Measurements from ENCODE around the gene MRPL10.

MRPL10 gene

GRCh38 chr17:47853616-47854015 lies 22.3 kb upstream of the MRPL10 start:
- ChIA-PET POLR2A (no interaction called here), CTCF (interaction anchor here (0.8 to 32.3 kb wide), 4 partner anchors 9 to 33 kb away, joined by 5 to 1547 read pairs (median 106); partner anchors contain the start of genes SCRN2 and SP2)
- TF ChIP-seq, protein P1, sequence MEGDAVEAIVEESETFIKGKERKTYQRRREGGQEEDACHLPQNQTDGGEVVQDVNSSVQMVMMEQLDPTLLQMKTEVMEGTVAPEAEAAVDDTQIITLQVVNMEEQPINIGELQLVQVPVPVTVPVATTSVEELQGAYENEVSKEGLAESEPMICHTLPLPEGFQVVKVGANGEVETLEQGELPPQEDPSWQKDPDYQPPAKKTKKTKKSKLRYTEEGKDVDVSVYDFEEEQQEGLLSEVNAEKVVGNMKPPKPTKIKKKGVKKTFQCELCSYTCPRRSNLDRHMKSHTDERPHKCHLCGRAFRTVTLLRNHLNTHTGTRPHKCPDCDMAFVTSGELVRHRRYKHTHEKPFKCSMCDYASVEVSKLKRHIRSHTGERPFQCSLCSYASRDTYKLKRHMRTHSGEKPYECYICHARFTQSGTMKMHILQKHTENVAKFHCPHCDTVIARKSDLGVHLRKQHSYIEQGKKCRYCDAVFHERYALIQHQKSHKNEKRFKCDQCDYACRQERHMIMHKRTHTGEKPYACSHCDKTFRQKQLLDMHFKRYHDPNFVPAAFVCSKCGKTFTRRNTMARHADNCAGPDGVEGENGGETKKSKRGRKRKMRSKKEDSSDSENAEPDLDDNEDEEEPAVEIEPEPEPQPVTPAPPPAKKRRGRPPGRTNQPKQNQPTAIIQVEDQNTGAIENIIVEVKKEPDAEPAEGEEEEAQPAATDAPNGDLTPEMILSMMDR (IDR thresholded peaks at IDR 0.05; ENCODE audit: insufficient read depth, low read length, missing control alignments) = no peak
- DNase-seq (ENCODE audit: low read depth, low spot score) = no peak
- H3K4me3 ChIP-seq (ENCODE audit: low read depth, low read length) = no peak overlapping the region

DNA sequence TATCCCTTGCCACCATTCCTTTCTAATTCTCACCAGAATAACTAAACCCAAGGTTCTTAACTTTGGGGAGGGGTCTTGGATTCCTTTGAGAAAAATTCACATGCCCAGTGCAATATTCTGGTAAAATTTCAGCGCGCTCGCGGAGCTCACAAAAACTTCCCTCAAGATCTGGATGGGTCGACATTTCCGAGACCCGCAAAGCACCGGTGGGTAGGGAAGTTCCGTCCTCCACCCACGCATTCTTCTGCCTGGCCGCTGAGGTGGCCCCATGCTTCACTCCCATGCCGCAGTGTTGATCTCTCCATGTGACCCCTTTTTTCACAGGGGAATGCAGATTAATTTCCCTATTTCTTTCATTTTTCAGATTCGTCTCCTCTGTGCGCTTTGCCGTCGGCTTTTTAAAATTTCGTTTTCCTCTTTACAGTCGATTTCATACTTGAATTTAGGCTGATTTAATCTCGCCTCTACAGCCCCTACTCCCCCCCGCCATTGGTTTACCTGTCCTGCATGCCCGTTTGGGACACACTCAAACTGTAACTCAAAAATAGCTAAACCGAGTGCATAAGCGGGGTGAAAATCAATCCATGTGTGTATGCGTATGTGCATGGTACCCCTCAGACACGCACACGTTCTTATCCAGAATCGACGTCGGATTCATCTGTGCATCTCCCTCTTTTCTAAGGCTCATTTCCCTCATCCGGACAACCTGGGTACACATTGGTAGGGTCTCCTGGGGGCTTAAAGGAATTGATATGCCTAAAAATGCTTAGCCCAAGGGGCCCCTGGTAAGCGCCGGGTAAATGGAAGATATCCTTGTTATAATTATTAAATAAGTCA lies 21.0 kb upstream of the MRPL10 start:
- ChIA-PET POLR2A (no interaction called here), CTCF (interaction anchor here (1.0 to 32.3 kb wide), 6 partner anchors 10 to 166 kb away, joined by 3 to 1547 read pairs (median 4); partner anchors contain the start of genes SCRN2 and SP2)
- H3K4me3 ChIP-seq (ENCODE audit: low read depth, low read length) = no peak overlapping the region
- TF ChIP-seq, protein P1 (IDR thresholded peaks at IDR 0.05; ENCODE audit: insufficient read depth, low read length, missing control alignments) = no peak
- DNase-seq (ENCODE audit: low read depth, low spot score) = no peak

DNA sequence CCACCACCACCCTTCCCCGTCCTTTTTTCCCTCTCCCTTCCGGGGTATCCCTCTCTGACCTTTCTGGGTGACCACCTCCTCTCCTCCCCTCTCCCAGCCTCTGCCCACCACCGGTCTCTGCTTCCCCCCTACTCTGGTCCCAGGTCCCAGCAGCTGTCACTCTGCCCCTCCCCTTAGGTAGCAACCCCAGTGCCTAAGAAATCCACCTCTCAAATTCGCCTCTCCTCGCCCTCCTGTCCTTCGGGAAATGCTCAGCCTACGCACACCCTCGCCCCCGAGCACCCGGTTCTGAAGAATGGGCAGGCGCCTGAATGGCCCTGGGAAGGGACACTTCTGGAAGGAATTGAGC lies 20.4 kb upstream of the MRPL10 start:
- no peak for DNase-seq (ENCODE audit: low read depth, low spot score)
- CTCF ChIA-PET = interaction anchor here (1.0 to 32.3 kb wide), 5 partner anchors 10 to 167 kb away, joined by 3 to 1547 read pairs (median 4); partner anchors contain the start of genes SCRN2 and SP2
- no peak overlapping the region for H3K4me3 ChIP-seq (ENCODE audit: low read depth, low read length)
- TF ChIP-seq, protein P1 (IDR thresholded peaks at IDR 0.05; ENCODE audit: insufficient read depth, low read length, missing control alignments) = no peak
- POLR2A ChIA-PET = no interaction called here

- CTCF ChIA-PET = interaction anchor here (0.9 to 32.3 kb wide), 8 partner anchors 9 to 168 kb away, joined by 3 to 1547 read pairs (median 4); partner anchors contain the start of genes CDK5RAP3, SCRN2 and SP2
- TF ChIP-seq, protein P1 (IDR thresholded peaks at IDR 0.05; ENCODE audit: insufficient read depth, low read length, missing control alignments) = peak; percentile 35
- no peak for DNase-seq (ENCODE audit: low read depth, low spot score)
- H3K4me3 ChIP-seq (ENCODE audit: low read depth, low read length) = peak within 1 kb of the TSS; percentile 40
- POLR2A ChIA-PET = no interaction called here
Measured at GRCh38 chr17:47850692-47851573, 19.6 kb upstream of the MRPL10 start, which contains the start of gene SP6. TSS of gene SP6 (minus strand) at chr17:47851163. CDS start at chr17:47848429, 2,734 bp downstream.

GRCh38 chr17:47850373-47850691 lies 19.0 kb upstream of the MRPL10 start:
- TF ChIP-seq, protein P1 (IDR thresholded peaks at IDR 0.05; ENCODE audit: insufficient read depth, low read length, missing control alignments) = no peak
- ChIA-PET POLR2A (no interaction called here), CTCF (interaction anchor here (0.9 to 32.3 kb wide), 10 partner anchors 8 to 169 kb away, joined by 3 to 1547 read pairs (median 4); partner anchors contain the start of genes CDK5RAP3, SCRN2 and SP2)
- no peak for DNase-seq (ENCODE audit: low read depth, low spot score)
- H3K4me3 ChIP-seq (ENCODE audit: low read depth, low read length) = no peak overlapping the region; the same call in 1 of the 2 replicates
